HG02970 (cell line): ENCODE data around the gene USP40.

Experiments
- ATAC-seq: cut with Tn5 transposase; IDR thresholded peaks from one replicate; pipeline ENCODE4 v1.9.1; 2021; ENCODE audit warnings: mild to moderate bottlenecking, moderate library complexity, moderate number of reproducible peaks; ENCODE audit not compliant: unreplicated experiment, low FRiP score

The USP40 gene

DNA sequence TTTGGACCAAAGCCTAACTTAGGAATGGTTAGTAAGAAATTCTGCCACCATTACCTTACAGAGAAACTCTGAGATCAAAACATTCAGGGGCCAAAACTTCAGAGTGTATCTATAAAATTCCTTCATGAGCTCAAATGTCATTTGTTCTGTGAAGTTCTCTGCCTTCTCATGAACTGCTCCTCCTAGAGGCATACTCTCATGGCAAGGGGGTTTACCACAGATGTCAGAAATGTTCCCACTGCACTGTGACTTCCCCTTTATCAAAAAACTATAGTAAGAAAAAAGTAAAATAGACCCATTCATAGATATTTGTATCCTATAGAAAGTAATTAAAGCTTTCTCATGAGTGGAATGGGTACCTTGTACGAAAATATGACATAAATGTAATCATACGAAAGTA is 68.5 kb downstream of the USP40 start:
- no peak for ATAC-seq

DNA sequence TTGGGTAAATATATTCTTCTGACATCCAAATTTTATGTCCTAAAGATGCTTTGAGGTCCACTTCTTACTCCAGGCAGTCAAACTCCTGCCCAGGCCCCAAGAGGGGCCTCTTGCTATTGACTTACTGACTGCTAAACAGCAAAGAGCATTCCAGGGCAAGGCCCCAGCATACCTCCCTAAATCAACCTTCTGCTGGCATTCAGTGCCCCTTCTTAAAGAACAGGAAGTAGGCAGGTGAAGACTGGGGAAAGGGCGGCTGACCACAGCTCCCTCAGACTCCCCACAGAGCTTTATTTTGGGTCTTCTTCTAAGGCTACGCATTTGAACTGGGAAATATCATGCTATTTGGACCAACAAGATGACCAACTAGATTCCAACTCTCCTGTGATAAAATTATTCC is 68.9 kb downstream of the USP40 start:
- no peak for ATAC-seq

- ATAC-seq, result no peak
Observed at GRCh38 chr2:233495503-233496496, 70.8 kb downstream of the USP40 start.

DNA sequence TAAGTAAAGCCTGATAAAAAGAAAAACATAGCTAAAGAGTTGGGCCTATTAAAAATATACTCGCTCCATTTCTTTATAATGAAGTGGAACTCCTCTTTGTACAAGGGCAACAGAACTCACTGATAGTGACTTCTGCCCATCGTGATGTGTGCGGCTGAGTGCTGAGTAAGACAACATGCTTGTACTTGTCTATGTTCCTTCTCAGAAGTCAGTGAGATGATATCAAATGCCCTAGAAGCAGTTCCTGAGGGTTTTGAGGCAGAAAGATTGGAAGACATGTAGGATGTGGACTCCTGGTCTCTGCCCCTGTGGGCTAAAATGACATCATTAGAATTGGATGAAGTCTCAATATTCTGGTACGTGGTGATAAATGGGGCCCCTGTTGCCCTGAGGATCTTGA is 73.8 kb downstream of the USP40 start:
- ATAC-seq, result no peak

DNA sequence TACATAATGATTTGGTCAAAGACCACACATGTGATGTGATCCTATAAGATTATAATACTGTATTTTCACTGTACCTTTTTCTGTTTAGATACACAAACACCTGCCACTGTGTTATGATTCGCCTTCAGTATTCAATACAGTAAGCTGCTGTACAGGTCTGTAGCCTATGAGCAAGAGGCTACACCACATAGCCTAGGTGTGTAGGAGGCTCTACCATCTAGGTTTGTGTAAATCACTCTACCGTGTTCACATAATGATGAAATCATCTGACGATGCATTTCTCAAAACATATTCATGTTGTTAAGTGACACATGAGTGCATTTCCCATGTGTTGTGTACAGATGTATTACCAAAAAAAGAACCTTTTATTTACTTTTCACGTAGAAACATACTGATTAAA is 74.5 kb downstream of the USP40 start:
- ATAC-seq, result no peak

GRCh38 chr2:233491326-233491725 is 75.3 kb downstream of the USP40 start:
- ATAC-seq, result no peak

- no peak for ATAC-seq
Observed at GRCh38 chr2:233490831-233491230, 75.8 kb downstream of the USP40 start.

- ATAC-seq, result no peak
Observed at GRCh38 chr2:233489666-233490065, 76.9 kb downstream of the USP40 start.

- ATAC-seq, result no peak
Observed at GRCh38 chr2:233489143-233489542, 77.4 kb downstream of the USP40 start.

DNA sequence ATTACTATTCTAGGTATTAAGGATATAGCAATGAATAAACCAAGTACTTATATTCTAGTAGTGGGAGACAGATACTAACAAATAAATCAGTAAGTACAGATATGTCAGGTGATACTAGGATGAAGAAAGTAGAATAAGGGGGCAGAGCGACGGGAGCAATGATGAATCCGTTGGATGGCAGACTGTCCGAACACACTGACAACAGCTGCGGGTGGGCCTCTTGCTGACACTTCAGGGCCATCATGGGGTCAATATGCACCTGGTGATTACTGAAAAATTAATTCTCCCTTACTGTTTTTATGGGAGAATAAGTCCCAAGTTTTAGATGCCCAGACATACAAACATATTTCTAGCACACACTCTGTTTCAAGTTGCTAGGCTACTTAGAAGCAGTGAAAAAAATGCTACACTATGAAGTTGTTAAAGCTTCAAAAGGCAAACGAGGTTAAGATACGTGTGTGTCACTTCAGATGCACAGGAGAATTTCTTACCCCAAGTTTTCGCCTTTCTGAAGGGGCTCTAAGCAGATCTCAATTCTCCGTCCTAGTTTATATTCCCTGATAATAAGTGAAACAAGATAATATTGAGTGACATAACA is 78.7 kb downstream of the USP40 start:
- ATAC-seq, result no peak

DNA sequence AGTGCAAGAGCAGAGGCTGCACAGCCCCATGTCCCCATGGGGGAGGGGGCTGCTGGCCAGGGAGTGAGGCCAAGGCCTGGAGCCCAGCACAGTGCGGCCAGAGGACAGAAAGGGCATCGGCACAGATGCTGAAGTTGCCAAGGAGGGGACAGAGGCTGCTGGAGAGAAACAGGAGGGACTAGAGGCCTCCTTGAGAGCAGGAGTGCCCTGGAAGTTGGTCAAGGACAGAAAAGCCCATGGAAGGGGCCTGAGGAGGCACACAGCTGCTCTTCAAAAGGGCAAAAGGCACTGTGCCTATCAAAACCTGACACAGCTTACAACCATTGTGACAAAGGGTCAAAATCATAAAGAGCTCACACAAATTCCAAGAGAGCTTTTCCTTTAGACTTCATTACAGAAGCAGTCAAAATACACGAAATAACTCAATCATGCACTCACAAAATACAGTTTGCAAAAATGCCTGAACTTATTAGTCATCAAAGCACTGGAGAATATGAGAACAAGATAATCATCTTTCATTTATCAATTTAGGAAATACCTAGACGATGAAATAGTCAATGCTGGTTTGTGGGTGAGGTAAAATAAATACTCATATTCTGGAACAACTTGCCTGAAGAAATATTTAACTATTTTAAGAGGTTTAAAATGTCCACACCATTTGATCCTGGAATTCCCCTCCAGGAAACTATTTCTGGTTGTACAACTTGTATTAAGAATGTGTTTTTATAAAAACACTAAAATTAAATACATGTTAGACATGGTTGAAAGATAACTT is 79.6 kb downstream of the USP40 start:
- no peak for ATAC-seq

GRCh38 chr2:233486357-233486756 is 80.2 kb downstream of the USP40 start:
- ATAC-seq, result no peak

DNA sequence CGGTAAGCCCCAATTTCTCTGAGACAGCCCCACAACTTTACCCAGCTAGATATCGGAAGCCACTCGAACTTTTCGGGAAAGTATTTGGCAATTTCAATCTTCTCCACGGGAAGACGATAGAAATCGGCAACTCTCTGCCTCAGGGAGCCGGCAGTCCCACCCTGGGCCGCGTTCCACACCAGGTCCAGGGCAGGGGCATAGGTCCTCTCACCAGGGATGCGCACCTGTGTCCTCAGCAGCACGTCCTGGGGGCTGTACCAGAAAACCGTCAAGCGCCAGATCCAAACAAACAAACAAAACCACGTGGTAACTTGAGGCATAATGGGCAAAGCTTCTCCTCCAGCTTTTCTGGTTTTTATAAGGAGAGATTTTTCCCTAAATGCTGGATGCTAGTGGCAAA is 80.9 kb downstream of the USP40 start:
- ATAC-seq, result no peak

DNA sequence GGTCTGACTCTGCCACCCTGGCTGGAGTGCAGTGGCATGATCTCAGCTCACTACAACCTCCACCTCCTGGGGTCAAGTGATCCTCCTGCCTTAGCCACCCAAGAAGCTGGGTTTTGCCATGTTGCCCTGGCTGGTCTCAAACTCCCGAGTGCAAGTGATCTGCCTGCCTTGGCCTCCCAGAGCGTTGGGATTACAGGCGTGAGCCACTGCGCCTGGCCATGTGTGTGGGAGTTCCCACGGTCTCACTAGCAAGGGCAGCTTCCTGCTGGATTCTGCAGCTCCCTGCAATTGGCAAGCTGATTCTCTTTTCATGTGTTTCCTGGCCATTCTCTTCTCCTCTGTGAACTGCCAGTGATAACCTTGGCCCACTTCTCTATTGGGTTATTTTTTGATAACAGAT is 84.0 kb downstream of the USP40 start:
- ATAC-seq, result no peak

DNA sequence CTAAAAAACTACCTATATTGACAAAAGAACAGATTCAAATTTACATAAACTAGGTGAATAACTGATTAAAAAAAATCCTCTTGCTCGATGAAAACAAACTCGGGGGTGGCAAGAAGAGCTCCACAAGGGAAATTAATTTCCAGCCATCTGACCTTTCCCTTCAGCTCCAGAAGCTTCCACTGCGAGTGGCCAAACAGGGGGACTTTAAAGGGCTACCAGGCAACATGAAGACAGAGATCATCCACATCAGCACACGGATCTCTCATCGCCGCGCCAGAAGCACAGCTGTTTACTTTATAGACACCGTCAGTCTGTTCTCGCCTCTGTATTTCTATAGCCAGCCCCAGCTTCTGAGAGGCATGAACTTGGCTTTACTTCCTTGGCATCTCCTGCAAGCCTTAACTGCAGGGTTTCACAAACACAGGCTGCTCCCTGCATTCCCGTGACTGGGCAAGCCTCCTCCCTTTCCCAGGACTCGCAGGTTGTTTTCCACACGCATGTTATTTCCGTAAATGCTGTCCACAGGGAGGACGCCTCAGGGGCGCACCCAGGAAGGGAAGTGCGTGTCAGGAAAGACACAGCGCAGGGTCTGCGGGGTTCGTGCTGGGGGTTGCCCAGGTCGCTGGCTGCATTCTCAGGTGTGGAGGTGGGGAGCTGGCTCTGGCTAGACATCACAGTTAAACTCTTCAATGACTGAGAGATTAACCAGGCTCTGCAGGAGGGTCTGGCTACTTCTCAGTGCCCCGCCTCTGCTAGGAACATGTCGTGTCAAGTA is 85.0 kb downstream of the USP40 start:
- no peak for ATAC-seq

GRCh38 chr2:233480490-233481202 is 85.9 kb downstream of the USP40 start:
- ATAC-seq, result no peak

DNA sequence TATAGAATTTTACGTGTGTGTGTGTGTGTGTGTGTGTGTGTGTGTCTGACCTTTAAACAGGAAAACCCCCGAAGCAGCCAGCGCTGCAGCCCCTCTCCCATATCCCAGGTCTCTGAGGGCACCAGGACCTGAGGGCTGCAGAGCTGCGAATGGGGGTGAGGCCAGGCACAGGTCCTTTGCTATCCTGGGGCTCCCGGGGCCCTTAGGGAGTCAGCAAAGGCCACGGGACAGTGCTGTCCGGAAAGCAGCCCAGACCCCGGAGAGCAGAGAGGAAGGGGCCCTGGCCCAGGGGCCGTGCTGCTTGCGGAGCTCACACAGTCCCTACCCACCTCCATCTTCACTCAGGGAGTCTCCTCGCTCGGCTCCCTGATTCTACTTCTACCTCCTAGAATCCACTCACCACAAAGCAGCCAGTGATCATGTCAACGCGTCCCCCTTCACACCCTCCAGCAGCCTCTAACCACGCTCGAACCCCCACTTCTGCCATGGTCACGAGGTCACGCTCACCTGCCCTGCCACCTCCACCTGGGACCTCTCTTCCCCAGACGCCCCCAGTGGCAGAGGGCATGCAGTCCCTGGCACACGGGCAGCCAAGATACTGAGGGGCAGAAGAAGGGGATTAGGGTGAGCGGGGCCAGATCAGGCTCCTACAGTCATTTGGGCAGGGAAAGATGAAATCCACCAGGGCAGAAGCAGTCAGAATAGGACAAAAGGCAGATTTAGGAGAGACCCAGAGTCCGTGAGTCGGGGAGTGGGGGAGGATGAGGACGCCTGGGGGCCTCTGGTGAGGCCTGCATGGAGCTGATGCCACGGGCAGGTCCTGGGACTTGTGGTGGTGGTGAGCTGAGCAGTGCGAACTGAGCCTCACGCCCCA is 86.7 kb downstream of the USP40 start:
- no peak for ATAC-seq

- ATAC-seq, result no peak
Observed at GRCh38 chr2:233477548-233478433, 88.8 kb downstream of the USP40 start.
